SH-SY5Y (cell line): ENCODE data around the gene TNF.

Source experiments
- GATA2 ChIP-seq: IDR thresholded peaks from 2 replicates; pipeline ENCODE4 v1.6.1; 2011; ENCODE audit warnings: mild to moderate bottlenecking, low read depth, low read length
- GATA3 ChIP-seq: IDR thresholded peaks from 2 replicates; pipeline ENCODE4 v1.6.1; 2011; ENCODE audit warnings: low read depth, mild to moderate bottlenecking, low read length, moderate library complexity

- no peak for TF ChIP-seq GATA2
- TF ChIP-seq GATA3, result no peak
These were observed 10.6 kb downstream of the TNF start, which contains the start of gene LST1 for GRCh38 chr6:31586008-31586407.
